ENCODE results near the gene ZNF827.

ZNF827 gene

GRCh38 chr4:145743641-145744040, 195.0 kb downstream of the ZNF827 start:
- Histone ChIP-seq H3K79me2 (ENCODE audit: insufficient read depth, low read length) (no peaks in the 10 kb centered on the region), H3K36me3 (ENCODE audit: low read length) (no peaks in the 10 kb centered on the region), H3K27me3 (ENCODE audit: low read length) (no peaks in the 10 kb centered on the region), H3K4me3 (ENCODE audit: insufficient read depth, low read length, poor library complexity, severe bottlenecking) (no peak overlapping the region), H3K9me3 (ENCODE audit: insufficient read depth, low read length) (no peaks in the 10 kb centered on the region), H3K9ac (ENCODE audit: low read length) (no peak overlapping the region), H3K9me2 (replicated peaks; ENCODE audit: insufficient read depth, low read length) (no peaks in the 10 kb centered on the region), H3F3A (ENCODE audit: insufficient read depth) (no peaks in the 10 kb centered on the region), H3K4me2 (ENCODE audit: low read depth, low read length, poor library complexity, severe bottlenecking) (no peak overlapping the region), H2AFZ (ENCODE audit: low read depth, low read length, severe bottlenecking) (no peak overlapping the region), H3K27ac (ENCODE audit: low read depth, low read length) (no peak overlapping the region), H4K20me1 (ENCODE audit: low read depth, low read length) (no peaks in the 10 kb centered on the region)
- no peak for TF ChIP-seq CTCF (IDR thresholded peaks at IDR 0.05; ENCODE audit: insufficient read depth, low read length, poor library complexity, severe bottlenecking)

GRCh38 chr4:145740806-145741205, 197.8 kb downstream of the ZNF827 start:
- Histone ChIP-seq H4K20me1 (ENCODE audit: low read depth, low read length) (no peaks in the 10 kb centered on the region), H3K9ac (ENCODE audit: low read length) (no peak overlapping the region), H3F3A (ENCODE audit: insufficient read depth) (no peaks in the 10 kb centered on the region), H3K4me2 (ENCODE audit: low read depth, low read length, poor library complexity, severe bottlenecking) (no peak overlapping the region), H3K9me2 (replicated peaks; ENCODE audit: insufficient read depth, low read length) (no peaks in the 10 kb centered on the region), H3K27me3 (ENCODE audit: low read length) (no peaks in the 10 kb centered on the region), H3K27ac (ENCODE audit: low read depth, low read length) (no peak overlapping the region), H3K79me2 (ENCODE audit: insufficient read depth, low read length) (no peaks in the 10 kb centered on the region), H2AFZ (ENCODE audit: low read depth, low read length, severe bottlenecking) (no peak overlapping the region), H3K4me3 (ENCODE audit: insufficient read depth, low read length, poor library complexity, severe bottlenecking) (no peak overlapping the region), H3K9me3 (ENCODE audit: insufficient read depth, low read length) (no peaks in the 10 kb centered on the region), H3K36me3 (ENCODE audit: low read length) (no peaks in the 10 kb centered on the region)
- no peak for TF ChIP-seq CTCF (IDR thresholded peaks at IDR 0.05; ENCODE audit: insufficient read depth, low read length, poor library complexity, severe bottlenecking)
- no peak for TF ChIP-seq EZH2phosphoT487 (conservative IDR thresholded peaks at IDR 0.05; ENCODE audit: low read length)

GRCh38 chr4:145739845-145740244, 198.8 kb downstream of the ZNF827 start:
- Histone ChIP-seq H3F3A (ENCODE audit: insufficient read depth) (no peaks in the 10 kb centered on the region), H3K9me3 (ENCODE audit: insufficient read depth, low read length) (no peaks in the 10 kb centered on the region), H3K27ac (ENCODE audit: low read depth, low read length) (no peak overlapping the region), H3K4me2 (ENCODE audit: low read depth, low read length, poor library complexity, severe bottlenecking) (no peak overlapping the region), H2AFZ (ENCODE audit: low read depth, low read length, severe bottlenecking) (no peak overlapping the region), H3K36me3 (ENCODE audit: low read length) (no peaks in the 10 kb centered on the region), H3K9me2 (replicated peaks; ENCODE audit: insufficient read depth, low read length) (no peaks in the 10 kb centered on the region), H3K4me3 (ENCODE audit: insufficient read depth, low read length, poor library complexity, severe bottlenecking) (no peak overlapping the region), H3K9ac (ENCODE audit: low read length) (no peak overlapping the region), H3K79me2 (ENCODE audit: insufficient read depth, low read length) (no peaks in the 10 kb centered on the region), H4K20me1 (ENCODE audit: low read depth, low read length) (no peaks in the 10 kb centered on the region), H3K27me3 (ENCODE audit: low read length) (no peaks in the 10 kb centered on the region)
- no peak for TF ChIP-seq EZH2phosphoT487 (conservative IDR thresholded peaks at IDR 0.05; ENCODE audit: low read length)
- TF ChIP-seq CTCF (IDR thresholded peaks at IDR 0.05; ENCODE audit: insufficient read depth, low read length, poor library complexity, severe bottlenecking), result no peak
